NCI-H345 treated with DMSO at 0.1 percent for 48 hours (cell line): Measurements from ENCODE around the gene TLE2.
A peak's percentile ranks its signal among the peaks of the same experiment; 100 is the strongest.

Experiments used
- DNase-seq: peaks from one replicate; lab custom pipeline; 2025; ENCODE audit not compliant: unreplicated experiment; lab: John Stamatoyannopoulos, UW

Gene TLE2

DNA sequence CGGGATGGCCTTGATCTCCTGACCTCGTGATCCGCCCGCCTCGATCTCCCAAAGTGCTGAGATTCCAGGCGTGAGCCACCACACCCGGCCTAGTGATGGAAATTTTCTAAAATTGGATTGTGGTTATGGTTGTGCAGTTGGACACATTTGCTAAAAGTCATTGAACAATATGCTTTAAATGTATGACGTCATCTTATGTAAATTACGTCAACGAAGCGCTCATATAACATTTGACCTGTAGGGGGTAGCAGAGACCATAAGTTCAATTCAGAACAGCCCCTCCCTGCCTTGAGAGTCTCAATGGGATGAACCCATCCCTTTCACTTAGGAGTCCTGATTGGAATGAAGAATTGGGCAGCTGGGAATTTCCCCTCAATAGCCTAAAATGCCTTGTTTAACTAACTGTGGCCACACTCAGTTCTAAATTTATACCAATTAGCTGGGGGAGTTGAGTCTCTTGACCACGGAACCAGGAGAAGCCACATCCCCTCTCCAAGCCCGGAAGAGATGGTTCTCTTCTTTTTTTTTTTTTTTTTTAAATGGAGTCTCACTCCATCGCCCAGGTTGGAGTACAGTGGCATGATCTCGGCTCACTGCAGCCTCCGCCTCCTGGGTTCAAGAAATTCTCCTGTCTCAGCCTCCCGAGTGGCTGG is 66.9 kb downstream of the TLE2 start:
- peak; percentile 75 for DNase-seq

DNA sequence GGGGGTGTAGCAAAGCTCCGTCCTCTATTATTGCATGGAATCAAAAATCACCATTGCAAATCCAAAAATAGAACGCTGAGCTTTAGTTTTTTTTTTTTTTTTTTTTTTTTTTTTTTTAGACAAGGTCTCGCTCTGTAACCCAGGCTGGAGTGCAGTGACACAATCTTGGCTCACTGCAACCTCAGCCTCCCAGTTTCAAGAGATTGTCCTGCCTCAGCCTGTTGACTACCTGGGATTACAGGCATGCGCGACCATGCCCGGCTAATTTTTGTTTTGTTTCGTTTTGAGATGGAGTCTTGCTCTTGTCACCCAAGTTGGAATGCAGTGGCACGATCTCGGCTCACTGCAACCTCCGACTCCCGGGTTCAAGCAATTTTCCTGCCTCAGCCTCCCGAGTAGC is 69.0 kb downstream of the TLE2 start:
- no peak for DNase-seq

DNA sequence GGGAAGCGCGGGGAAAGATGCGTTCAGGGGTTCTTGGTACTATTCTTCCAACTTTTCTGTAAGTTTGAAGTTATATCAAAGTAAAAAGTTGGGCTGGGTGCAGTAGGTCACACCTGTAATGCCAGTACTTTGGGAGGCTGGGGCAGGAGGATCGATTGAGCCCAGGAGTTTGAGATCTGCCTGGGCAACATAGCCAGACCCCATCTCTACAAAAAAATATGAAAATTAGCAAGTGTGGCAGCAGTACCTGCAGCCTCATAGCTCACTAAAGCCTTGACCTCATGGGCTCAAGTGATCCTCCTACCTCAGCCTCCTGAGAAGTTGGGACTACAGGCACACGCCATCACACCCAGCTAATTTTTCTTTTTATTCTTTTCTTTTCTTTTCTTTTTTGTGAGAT is 71.9 kb downstream of the TLE2 start:
- no peak for DNase-seq

DNA sequence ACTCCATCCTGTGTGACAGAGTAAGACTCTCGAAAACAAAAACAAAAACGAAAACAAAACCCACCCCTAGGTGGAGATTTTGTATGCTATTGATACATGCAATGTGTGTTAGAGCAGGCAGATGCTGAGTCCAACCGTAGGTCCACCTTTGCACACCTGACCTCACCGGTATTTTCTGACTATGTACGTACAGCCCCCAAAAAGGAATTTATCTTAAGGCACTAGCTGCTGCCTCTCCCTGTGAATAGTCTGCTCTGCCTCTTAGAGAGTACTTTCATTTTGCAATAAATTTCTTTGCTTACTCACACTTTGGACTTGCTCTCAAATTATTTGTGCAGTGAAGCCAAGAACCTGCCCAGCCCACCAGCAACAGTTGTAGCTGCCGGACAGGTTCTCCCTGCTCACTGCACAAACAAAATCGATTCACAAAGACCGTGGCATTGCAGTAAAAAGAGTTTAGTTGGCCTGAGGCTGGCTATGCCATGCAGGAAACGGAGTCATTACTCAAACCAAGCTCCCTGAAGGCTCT is 76.1 kb downstream of the TLE2 start:
- no peak for DNase-seq

DNA sequence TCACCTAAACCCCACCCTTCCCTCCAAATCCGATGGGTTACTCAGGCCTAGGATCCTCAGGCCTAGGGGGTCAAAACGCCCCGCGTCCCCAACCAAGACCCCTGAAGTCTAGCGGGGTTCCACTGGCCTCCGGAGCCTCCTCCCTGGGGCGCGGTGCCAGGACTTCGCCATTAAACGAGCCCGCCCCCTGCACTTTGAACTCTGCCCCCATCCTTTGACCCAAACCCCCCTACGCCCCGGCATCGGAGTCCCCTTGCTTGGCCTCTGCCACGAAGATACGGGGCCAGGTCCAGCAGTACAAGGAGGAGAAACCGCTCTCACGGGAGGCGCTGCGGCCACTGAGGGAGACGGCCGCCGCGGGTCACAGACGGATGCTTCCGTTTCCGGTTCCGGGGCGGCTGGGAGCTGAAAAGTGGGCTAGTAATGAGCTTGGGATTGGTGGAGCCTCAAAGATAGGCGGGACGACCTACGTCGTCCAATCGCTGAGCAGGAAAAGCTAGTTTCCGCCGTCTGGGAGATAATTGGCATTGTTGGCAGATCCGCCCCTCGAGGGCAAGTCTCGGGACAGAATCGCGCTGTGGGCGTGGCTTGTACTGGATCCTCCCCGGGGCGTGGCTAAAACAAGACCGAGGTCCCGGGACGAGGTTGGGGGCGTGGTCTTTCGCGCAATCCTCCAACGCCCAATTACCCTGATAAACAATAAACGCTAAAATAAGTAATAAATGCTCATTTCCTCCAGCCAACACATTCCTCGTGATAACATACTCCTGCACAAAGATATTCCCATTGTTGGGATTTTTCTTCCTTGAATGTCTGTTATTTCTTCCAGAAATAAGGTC is 78.6 kb downstream of the TLE2 start:
- DNase-seq = peak; percentile 98

DNA sequence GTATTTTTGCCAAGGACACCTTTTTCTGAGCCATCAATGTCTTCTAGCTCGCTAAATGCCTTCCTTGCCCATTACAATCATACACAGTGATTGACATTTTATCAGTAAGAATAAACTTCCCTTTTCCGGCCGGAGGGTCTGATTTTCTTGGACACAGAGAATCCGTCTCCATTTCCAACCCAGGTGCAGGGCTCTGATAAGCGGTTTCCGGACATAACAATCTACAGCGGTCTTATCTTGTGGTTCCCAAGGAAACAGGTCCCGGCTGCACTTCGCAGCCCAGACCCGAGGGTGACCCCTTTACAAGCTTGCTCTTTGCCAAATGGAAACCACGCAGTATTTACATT is 79.2 kb downstream of the TLE2 start:
- no peak for DNase-seq
